BLaER1 treated with 17β-estradiol and CSF1 and Interleukin-3, amounts not matched to agents 10 nM and 100 nM (cell line): Measurements from ENCODE around the gene AIFM2.

ENCODE experiments used
- H3K27ac ChIP-seq, 11 experiments: shearing (Covaris generic); formaldehyde crosslinking; 2 replicates each; pipeline ENCODE4 v1.8.1; 2022
- H3K27me3 ChIP-seq, 11 experiments: shearing (Covaris generic); formaldehyde crosslinking; 2 replicates each; pipeline ENCODE4 v1.8.1; 2022
- H3K36me3 ChIP-seq, 11 experiments: shearing (Covaris generic); formaldehyde crosslinking; 2 replicates each; pipeline ENCODE4 v1.8.1; 2022
- H3K4me1 ChIP-seq, 10 experiments: shearing (Covaris generic); formaldehyde crosslinking; 2 replicates each; pipeline ENCODE4 v1.8.1; 2022
- H3K4me2 ChIP-seq, 11 experiments: shearing (Covaris generic); formaldehyde crosslinking; 2 replicates each; pipeline ENCODE4 v1.8.1; 2022
- H3K4me3 ChIP-seq, 10 experiments: shearing (Covaris generic); formaldehyde crosslinking; 2 replicates each; pipeline ENCODE4 v1.8.1; 2022
- H3K9ac ChIP-seq, 11 experiments: shearing (Covaris generic); formaldehyde crosslinking; 2 replicates each; pipeline ENCODE4 v1.8.1; 2022
- H3K9me3 ChIP-seq, 11 experiments: shearing (Covaris generic); formaldehyde crosslinking; replicated peaks in 1 of 11; 2 replicates each; pipeline ENCODE4 v1.8.1; 2022
- H4K20me1 ChIP-seq, 11 experiments: shearing (Covaris generic); formaldehyde crosslinking; 2 replicates each; pipeline ENCODE4 v1.8.1; 2022
- Cebpa-rat ChIP-seq, 11 experiments: shearing (Covaris generic); IDR thresholded peaks; 2 replicates each; pipeline ENCODE4 v1.8.1; 2022

Gene AIFM2

GRCh38 chr10:70098271-70098670 lies 34.4 kb downstream of the AIFM2 start:
- no peaks in the 10 kb centered on the region for H3K27me3 ChIP-seq
- TF ChIP-seq Cebpa-rat (IDR thresholded peaks at IDR 0.05) = no peak
- H3K9me3 ChIP-seq = no peaks in the 10 kb centered on the region

GRCh38 chr10:70097459-70097858 lies 35.2 kb downstream of the AIFM2 start:
- H4K20me1 ChIP-seq = no peaks in the 10 kb centered on the region
- no peak overlapping the region for H3K9ac ChIP-seq
- no peak overlapping the region for H3K4me3 ChIP-seq
- H3K27me3 ChIP-seq = no peaks in the 10 kb centered on the region
- no peaks in the 10 kb centered on the region for H3K4me1 ChIP-seq
- no peaks in the 10 kb centered on the region for H3K9me3 ChIP-seq
- no peak overlapping the region for H3K27ac ChIP-seq
- no peak overlapping the region for H3K4me2 ChIP-seq
- peaks cover 86 to 98% (median 95%) of the 10 kb centered on the region in 11 experiments for H3K36me3 ChIP-seq
- TF ChIP-seq Cebpa-rat (IDR thresholded peaks at IDR 0.05) = no peak

More at GRCh38 chr10:70098271-70098670, 34.4 kb downstream of the AIFM2 start:
- Histone ChIP-seq H3K4me2 (no peak overlapping the region), H3K4me1 (no peaks in the 10 kb centered on the region), H3K36me3 (peaks cover 77 to 98% (median 92%) of the 10 kb centered on the region in 11 experiments), H3K27ac (no peak overlapping the region), H3K4me3 (no peak overlapping the region), H3K9ac (no peak overlapping the region), H4K20me1 (no peaks in the 10 kb centered on the region)

- Histone ChIP-seq H3K9me3 (no peaks in the 10 kb centered on the region), H3K4me2 (no peak overlapping the region), H3K27me3 (no peaks in the 10 kb centered on the region), H4K20me1 (no peaks in the 10 kb centered on the region), H3K4me1 (no peaks in the 10 kb centered on the region), H3K9ac (no peak overlapping the region), H3K4me3 (no peak overlapping the region), H3K27ac (no peak overlapping the region), H3K36me3 (peaks cover 92 to 98% (median 95%) of the 10 kb centered on the region in 11 experiments)
- TF ChIP-seq Cebpa-rat (IDR thresholded peaks at IDR 0.05) = no peak
Measured at GRCh38 chr10:70096705-70097420, 35.8 kb downstream of the AIFM2 start.

GRCh38 chr10:70096016-70096704 lies 36.5 kb downstream of the AIFM2 start:
- H3K4me1 ChIP-seq = no peaks in the 10 kb centered on the region
- no peak overlapping the region for H3K4me2 ChIP-seq
- no peak overlapping the region for H3K4me3 ChIP-seq
- no peak overlapping the region for H3K9ac ChIP-seq
- H3K9me3 ChIP-seq = no peaks in the 10 kb centered on the region
- peaks cover 92 to 98% (median 95%) of the 10 kb centered on the region in 11 experiments for H3K36me3 ChIP-seq
- H3K27ac ChIP-seq = no peak overlapping the region
- no peaks in the 10 kb centered on the region for H4K20me1 ChIP-seq
- no peak for TF ChIP-seq Cebpa-rat (IDR thresholded peaks at IDR 0.05)
- no peaks in the 10 kb centered on the region for H3K27me3 ChIP-seq

- Histone ChIP-seq H3K4me1 (no peaks in the 10 kb centered on the region), H3K4me2 (no peak overlapping the region), H4K20me1 (no peaks in the 10 kb centered on the region), H3K27me3 (no peaks in the 10 kb centered on the region), H3K9me3 (no peaks in the 10 kb centered on the region), H3K9ac (no peak overlapping the region), H3K27ac (no peak overlapping the region), H3K36me3 (peaks cover 87 to 98% (median 95%) of the 10 kb centered on the region in 11 experiments), H3K4me3 (no peak overlapping the region)
- TF ChIP-seq Cebpa-rat (IDR thresholded peaks at IDR 0.05) = no peak
Measured at GRCh38 chr10:70094250-70094649, 38.4 kb downstream of the AIFM2 start.

- H3K27ac ChIP-seq = no peak overlapping the region
- peaks cover 79 to 96% (median 91%) of the 10 kb centered on the region in 11 experiments for H3K36me3 ChIP-seq
- no peaks in the 10 kb centered on the region for H4K20me1 ChIP-seq
- H3K27me3 ChIP-seq = no peaks in the 10 kb centered on the region
- H3K9ac ChIP-seq = no peak overlapping the region
- no peak overlapping the region for H3K4me3 ChIP-seq
- TF ChIP-seq Cebpa-rat (IDR thresholded peaks at IDR 0.05) = no peak
- no peaks in the 10 kb centered on the region for H3K9me3 ChIP-seq
- H3K4me1 ChIP-seq = peaks cover 0 to 1% (median 0%) of the 10 kb centered on the region in 10 experiments; a peak in 1 of 20 replicates
- no peak overlapping the region for H3K4me2 ChIP-seq
Measured at GRCh38 chr10:70093335-70093944, 39.2 kb downstream of the AIFM2 start.

GRCh38 chr10:70092389-70092718 lies 40.3 kb downstream of the AIFM2 start:
- H3K27me3 ChIP-seq = no peaks in the 10 kb centered on the region
- peaks cover 71 to 96% (median 84%) of the 10 kb centered on the region in 11 experiments for H3K36me3 ChIP-seq
- no peak overlapping the region for H3K9ac ChIP-seq
- peaks cover 0 to 6% (median 0%) of the 10 kb centered on the region in 10 experiments; a peak in 1 of 20 replicates for H3K4me1 ChIP-seq
- no peaks in the 10 kb centered on the region for H4K20me1 ChIP-seq
- no peak overlapping the region for H3K4me3 ChIP-seq
- no peaks in the 10 kb centered on the region for H3K9me3 ChIP-seq
- H3K4me2 ChIP-seq = no peak overlapping the region
- H3K27ac ChIP-seq = no peak overlapping the region
- no peak for TF ChIP-seq Cebpa-rat (IDR thresholded peaks at IDR 0.05)

- Histone ChIP-seq H4K20me1 (no peaks in the 10 kb centered on the region), H3K4me2 (no peak overlapping the region), H3K4me1 (peaks cover 0 to 6% (median 0%) of the 10 kb centered on the region in 10 experiments; a peak in 1 of 20 replicates), H3K4me3 (no peak overlapping the region), H3K27ac (no peak overlapping the region), H3K9ac (no peak overlapping the region), H3K27me3 (no peaks in the 10 kb centered on the region), H3K36me3 (peaks cover 57 to 92% (median 83%) of the 10 kb centered on the region in 11 experiments), H3K9me3 (no peaks in the 10 kb centered on the region)
- TF ChIP-seq Cebpa-rat (IDR thresholded peaks at IDR 0.05) = no peak
Measured at GRCh38 chr10:70090951-70091350, 41.7 kb downstream of the AIFM2 start.

- TF ChIP-seq Cebpa-rat (IDR thresholded peaks at IDR 0.05) = no peak
- H3K27ac ChIP-seq = no peak overlapping the region
- H3K4me3 ChIP-seq = no peak overlapping the region
- no peak overlapping the region for H3K4me2 ChIP-seq
- H3K9me3 ChIP-seq = no peaks in the 10 kb centered on the region
- H3K9ac ChIP-seq = no peak overlapping the region
- H4K20me1 ChIP-seq = peaks cover 0 to 6% (median 0%) of the 10 kb centered on the region in 11 experiments; a peak in 2 of 22 replicates
- H3K4me1 ChIP-seq = peaks cover 0 to 6% (median 0%) of the 10 kb centered on the region in 10 experiments; a peak in 1 of 20 replicates
- peaks cover 51 to 85% (median 74%) of the 10 kb centered on the region in 11 experiments for H3K36me3 ChIP-seq
- no peaks in the 10 kb centered on the region for H3K27me3 ChIP-seq
Measured at GRCh38 chr10:70090013-70090412, 42.6 kb downstream of the AIFM2 start.
